HG02571 (cell line): Measurements from ENCODE around the gene DSTN.

Experiments used
- ATAC-seq: cut with Tn5 transposase; IDR thresholded peaks from one replicate; pipeline ENCODE4 v1.9.1; 2021; ENCODE audit warnings: mild to moderate bottlenecking, moderate library complexity; ENCODE audit not compliant: unreplicated experiment

The DSTN gene

DNA sequence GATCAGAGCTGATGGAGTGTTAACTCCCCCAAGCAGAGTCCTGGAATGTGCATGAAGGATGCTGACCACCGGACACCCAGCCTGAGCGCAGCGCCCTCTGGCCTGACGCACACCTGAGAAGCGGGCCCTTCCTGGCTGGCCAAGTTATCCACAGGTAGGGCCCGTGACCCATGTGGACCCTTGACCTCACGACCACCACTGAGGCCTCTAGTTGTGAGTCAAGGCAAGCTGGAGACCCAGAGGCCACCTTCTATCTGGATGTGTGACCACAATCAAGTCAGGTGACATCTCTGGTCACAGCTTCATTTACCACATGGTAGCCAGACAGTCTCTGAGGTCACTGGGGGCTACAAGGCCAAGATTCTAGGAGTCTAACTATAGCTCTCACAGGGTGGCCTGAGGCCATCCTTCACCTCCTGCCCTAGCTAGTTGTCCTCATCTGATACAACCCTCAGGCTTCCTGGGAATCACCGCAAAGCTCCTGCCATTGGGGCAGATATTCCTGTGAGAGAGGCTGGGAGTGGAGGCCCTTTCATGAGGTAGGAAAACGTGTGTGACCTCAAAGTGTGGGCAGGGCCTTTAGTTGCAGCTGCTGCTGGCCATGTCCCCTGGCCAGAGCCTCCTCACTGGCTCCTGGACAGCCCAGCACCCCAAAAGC is 53.1 kb downstream of the DSTN start:
- ATAC-seq = no peak

DNA sequence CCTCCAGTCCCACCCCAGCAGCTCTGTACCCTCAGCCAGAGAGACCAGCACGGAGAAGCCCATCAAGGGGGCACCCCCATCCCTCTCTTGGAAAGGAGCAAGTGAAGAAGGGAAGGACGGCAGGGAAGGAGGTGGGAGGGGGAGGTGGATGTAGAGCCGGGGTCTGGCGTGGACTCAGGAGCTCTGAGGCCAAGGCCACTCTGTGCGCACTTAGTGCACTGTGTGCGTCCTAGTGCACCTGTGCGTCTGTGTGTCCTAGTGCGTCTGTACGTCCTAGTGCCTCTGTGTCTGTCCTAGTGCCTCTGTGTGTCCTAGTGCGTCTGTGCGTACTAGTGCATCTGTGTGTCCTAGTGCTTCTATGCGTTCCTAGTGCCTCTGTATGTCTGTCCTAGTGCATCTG is 54.2 kb downstream of the DSTN start:
- no peak for ATAC-seq

DNA sequence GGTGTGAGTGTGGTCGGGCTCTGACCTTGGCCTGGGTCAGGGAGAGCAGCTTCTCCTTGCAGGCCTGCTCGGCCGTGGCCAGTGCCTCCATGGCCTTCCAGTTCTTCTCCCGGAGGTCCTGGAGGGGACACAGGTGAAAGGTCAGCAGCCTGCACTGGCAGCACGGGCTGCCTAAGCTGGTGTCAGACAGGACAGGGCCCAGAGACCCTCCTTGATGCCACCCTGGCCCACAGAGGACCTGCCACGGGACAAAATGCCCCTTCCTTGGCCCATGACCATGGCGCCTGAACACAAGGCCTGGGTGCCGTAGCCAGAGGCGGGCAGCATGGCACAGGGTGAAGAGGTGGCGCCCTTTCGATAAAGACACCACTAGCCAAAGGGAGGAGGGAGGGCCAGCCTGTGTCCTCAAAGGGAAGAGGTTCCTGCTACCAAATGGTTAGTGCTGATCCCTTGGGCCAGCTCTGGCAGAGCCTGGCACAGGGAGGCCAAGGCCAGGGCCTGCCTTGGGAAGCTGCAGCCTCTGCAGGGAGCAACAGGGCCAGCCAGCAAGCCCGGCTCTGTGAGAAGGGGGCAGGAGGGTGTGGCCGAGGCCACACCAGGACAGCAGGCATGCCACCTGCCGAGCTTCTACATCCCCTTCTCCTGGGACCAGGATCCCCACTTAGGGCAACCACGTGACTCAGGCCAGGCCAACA is 54.8 kb downstream of the DSTN start:
- no peak for ATAC-seq

DNA sequence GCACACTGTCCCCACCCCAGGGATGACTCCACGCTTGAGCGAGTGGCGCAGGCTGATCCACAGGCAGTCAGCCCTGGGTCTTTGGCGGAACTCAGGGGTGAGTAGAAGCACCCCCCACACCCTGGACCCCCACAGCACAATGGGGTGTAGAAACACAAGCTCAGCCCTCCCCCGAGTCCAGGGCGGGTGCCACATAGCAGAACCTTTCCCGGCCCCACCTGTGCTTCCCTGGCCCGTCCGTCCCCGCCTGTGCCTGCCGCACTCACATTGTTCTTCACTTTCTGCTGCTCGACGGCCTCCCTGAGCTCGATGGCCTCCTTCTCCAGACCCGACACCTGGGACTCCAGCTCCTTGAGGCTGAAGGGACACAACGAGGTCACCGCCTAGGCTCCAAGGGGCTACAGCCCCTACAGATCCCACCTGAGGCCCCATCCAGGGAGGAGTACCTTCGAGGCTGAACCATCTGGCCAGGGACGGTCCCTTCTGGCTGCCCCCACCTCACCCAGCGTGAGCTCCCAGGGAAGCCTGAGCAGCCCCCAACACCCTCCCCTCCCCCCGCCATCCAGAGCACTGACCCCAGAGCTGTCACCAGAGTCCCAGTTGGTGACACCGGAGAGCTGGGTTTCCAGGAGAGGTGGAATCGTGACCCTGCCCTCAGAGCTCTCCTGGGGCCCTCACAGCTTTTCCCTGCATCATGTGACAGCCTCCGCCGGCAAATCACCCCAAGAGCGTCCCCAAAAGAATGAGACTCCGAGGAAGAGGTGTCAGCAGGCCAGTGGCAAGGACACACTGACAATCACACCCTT is 55.6 kb downstream of the DSTN start:
- ATAC-seq = no peak

DNA sequence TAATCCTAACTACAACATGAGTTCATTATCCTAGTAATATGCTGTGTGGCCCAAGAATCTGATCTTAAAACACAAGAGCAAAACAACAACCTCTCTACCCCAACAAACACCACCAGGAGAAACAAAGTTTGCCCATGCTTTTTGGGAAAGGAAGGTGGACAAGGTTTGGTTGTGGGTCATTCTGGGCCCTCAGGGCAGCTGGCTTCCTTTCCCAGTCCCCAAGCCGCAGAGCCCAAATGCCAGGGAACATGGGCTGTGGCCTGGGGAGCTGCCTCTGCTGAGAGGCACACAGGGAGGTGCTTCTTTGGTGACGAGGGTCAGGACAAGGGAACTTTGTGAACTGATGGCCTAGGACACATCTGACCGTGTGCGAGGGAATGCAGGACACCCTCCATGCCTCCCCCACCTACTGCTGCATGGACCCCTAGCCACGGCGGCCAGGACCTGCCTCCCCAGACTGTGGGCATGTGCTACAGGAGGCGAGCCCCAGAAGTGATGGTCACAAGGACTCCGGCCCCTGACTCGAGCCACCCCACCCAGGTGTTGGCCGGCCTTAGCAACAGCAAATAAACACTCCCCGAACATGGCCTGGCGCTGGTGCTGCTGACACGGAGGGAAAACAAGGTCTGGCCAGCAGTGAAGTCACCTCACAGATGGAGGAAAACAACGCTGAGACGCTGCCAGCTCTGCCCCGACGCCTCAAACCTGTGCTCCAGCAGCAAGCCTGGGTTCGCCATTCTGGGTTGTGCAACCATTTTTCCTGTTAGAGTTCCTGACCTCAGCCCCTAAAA is 56.5 kb downstream of the DSTN start:
- no peak for ATAC-seq

DNA sequence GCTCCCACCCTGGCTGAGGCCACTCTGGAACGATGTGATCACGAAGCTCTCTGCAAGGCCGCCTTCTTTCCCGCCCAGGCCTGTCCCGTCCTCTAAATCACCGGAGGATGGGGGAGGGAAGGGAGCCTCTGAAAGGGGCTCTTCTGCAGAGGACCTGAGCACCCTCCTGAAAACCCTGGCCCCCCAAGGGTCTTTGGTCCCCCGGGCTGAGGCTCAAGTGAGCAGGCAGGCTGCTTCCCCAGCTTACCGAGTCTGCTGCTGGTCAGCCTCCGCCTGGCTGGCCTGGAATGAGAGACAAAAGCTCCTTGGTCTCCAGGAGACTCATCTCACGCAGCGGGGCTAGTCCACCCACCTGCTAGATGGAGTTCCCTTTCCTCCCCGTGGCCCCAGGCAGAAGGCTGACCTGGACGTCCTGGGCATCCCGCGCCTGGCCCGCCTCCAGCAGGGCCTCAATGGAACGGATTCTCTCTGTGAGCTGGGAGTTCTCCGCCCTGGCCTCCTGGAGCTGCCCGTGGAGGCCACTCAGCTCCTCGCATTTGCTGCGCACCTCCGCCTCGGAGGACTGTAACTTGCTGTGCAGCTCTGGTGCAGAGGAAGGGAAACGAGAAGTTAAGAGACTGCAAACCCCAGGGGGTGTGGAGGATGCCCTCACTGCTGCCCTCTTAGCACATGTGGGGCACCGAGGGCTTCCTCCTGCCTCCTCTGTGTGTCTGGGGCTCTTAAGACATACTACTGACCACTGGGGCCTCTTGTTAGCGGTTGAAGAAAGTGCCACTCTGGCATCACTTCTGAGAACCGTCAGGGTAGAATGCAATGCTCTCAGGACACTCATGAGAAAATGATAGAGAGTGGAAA is 57.5 kb downstream of the DSTN start:
- ATAC-seq = no peak

DNA sequence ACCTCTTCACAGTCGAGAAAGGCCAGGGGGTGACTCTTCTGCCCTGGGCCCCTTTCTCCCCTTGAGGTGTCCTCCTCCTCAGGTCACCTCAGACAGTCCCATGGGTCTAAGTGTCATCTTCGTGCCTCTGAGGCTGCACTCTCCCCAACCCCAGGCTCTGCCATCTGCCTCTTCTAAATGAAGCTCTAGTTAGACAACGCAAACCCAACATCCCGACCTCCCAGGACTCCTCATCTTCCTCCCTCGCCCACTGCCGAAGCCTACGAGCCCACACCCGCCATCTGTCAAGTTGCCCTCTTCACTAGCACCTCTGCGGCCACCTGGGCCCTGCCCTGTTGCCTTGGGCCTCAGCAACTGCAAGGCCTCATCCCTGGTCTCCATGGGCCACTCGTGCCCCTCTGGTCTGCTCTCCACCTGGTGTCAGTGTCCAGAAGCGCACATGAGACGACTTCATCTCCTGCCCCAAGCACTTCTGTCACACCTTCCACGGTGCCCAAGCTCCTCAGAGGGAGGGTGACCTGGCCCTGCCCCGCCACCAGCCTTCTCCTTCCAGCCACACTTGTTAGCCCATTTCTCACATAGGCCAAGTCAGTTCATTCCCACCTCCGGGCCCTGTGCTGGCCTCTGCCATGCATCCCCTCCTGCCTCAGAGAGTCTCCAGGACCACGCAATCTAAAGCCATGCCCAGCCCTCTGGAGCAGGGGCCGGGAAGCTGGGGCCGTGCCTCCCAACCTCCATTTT is 58.4 kb downstream of the DSTN start:
- ATAC-seq = no peak

DNA sequence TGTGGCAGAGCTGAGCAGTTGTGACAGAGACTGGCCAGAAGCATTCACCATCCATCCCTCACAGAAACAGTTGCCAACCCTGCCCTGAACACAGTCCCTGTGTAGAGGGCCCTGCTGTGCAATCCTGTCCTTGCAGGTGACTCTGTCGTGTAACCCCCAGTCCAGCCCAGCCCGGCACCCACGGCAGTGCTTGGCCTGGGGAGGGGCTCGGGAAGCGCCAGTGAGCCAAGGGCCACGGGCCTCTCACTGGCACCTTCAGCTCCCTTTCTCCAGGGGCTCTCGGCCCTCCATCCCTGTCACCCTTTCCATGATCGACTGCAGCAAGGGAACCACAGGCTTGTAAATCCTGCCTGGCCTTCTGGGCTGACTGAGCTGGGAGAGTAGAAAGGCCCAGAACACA is 59.1 kb downstream of the DSTN start:
- no peak for ATAC-seq

DNA sequence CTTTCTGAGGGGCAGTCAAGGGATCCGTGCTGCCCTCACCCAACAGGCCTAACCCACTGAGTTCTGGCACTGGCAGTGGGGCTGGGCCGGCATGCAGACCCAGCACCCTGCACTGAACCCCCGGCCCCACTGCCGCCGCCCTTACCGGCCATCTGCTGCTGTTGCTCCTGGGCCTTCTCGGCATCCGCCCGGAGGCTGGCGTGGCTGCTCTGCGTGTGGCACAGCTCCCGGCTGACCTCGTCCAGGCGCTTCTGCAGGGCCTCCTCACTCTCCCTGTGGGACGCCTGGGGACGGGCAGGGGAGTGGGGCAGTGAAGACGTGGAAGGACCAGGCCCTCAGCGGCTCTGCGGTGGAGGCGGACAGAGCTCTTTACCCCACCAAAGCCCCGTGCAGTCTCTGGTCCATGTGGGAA is 59.8 kb downstream of the DSTN start:
- ATAC-seq = no peak

DNA sequence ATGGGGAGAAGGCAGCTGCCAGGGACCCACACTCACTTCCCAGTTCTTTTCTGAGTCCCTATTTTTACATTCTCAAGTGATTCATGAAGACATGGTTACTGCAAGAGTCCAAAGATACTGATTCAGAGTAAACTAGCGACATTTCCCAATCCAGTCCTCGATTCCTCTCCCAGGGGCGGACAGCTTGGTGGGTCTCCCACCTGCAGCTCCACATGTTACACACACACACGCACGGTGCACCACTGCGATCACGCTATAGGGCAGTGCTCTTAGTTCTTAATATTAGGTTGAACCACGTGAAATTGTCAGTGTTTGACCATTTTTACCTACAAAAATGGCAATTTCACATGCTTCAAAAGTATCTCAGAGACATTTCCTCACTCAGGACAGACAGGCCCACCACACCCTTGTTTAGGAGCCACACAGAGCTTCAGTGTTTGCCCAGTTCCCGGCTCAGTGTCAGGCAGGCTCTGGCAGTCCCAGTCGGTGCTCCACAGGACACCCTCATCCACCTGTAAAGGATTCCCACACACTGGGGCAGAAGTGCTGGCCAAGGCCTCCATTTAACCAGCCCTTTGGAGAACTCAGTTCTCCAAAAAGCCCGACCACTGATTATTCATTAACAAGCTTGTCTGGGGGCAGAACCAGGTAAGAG is 60.4 kb downstream of the DSTN start:
- no peak for ATAC-seq

DNA sequence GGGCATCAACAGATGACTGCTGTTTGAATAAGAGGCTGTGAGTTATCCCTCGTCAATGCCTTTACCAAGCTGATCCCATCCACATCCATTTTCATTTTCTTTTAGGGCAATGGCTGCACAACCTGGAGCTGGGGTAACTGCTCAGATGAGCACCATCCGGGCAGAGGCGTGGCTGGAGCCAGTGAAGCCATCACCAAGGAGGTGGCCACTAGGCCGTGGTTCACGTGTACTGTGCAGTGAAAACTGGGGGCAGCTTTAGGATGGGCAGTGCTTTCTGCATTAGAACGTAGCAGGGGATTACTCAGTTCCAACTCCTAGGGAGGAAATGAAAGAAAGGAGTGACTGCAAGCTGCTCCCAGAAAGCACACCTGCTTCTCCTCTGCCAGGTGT is 60.9 kb downstream of the DSTN start:
- no peak for ATAC-seq

DNA sequence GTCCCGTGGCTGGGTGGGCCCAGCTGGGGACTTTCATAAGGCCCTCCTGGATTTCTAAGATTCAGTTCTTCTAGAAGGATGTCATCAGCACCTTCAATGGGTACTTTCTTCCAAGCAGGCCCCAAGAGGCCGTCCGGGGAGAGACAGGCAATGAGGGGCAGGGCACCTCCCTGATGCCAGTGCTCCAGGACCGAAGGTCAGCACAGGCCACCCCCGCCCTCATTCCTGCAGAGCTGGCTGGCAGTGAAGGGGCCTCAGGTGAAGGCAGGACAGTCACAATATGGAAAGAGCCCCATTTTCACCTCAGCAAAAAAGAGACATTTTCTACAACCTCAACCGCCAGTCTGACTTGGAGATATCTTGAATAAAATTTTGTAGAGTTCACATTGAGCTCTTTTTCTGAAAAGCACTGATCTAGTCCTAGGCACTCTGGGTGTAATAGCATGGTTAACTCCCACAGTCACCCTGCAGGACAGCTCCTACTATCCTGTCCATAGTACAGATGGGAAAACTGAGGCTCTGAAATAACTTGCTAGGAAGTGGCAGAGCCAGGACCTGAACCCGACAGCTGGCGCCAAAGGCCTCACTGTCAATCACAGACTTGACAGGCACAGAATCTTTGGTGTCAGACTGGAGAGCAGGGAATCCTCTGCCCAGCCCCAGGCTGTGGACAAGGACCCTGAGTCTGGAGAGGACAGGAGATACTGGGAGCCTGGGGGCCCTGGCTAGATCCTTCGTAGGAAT is 61.9 kb downstream of the DSTN start:
- ATAC-seq = no peak

DNA sequence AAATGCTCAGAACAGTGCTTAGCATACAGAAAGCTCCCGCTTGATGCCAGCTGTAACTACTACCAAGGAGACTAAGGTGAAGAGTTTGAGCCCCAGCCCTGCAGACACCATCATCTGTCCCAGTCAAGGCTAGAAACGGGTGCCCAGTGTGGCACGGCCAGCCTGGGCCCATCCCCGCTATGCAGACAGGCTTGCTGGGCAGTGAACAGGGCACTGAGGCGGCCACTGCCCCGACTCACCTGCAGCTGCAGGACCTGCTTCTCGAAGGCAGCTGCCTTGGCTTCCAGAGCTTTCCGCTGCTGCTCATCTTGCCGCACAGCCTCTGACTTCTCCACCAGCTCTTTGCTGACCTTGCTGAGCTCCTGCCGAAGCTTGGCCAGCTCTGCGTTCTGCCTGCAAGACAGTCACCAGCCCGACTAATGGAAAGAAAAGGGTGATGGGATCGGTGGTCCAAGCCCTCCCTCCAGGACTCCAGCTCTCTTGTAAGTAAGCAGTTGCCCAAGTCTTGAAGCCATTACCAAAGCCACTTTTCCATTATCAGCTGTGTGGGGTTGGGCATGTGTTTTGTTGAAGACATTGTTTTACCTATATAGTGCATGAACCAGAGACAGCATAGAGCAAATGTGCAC is 63.5 kb downstream of the DSTN start:
- ATAC-seq = no peak

DNA sequence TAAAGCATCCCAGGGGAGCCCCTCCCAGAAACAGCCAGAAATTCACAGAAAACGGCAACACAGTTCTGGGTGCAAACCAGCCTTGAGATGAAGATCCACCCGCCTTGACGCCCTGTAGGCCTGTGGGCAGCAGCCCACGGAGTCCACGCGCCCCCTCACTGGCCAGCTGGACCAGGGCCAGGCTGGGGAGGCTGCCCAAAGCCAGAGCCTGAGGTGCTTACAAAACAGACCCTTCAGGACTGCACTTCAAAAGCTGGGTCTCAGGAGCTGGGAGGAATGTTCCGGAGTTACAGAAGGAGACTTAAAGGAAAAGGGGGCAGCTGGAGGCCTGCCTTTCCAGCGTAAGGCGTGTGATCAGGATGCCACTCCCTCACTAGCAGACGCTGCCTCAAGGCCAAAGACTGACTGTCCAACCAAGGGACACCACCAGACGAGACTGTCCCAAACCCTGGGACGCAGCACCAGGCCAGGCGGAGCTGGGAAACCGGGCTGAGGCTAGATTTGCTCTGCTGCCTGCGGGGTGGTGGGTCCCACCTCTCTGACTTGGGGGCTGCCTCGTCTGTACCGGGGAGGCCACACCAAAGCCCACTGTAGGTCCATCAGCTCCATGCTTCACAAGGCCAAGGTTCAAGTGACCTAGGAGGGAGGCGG is 64.1 kb downstream of the DSTN start:
- ATAC-seq = no peak

DNA sequence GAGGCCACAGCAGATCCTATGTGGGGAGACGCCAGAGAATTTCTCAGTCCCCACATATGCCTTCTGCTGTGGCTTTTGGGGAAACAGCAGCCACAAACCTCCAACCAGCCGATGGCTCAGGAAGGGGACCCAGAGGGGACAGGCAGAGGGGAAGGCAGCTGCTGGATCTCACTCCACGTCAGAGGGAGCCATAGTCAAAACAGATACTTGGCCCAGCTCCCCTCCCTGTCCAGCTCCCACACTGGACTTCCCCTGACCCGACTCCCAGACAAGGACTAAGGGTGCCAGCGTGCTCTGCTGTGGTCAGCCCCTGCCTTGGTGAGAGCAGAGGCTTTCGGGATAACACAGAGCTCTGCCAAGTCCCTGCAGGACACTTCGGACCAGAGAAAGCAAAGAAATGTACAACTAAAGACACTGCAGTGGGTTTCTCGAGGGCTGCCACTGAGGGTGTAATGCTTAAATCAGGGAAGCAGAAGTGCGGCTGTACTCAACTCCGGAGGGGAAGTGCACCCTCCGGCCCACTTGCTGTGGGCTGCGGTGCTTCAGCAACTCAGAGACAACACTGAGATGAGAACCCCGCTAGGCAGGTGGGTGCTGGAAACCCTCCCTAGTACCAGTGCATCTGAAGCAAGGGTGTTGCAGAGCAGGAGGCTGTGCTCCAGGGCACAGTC is 64.9 kb downstream of the DSTN start:
- no peak for ATAC-seq

DNA sequence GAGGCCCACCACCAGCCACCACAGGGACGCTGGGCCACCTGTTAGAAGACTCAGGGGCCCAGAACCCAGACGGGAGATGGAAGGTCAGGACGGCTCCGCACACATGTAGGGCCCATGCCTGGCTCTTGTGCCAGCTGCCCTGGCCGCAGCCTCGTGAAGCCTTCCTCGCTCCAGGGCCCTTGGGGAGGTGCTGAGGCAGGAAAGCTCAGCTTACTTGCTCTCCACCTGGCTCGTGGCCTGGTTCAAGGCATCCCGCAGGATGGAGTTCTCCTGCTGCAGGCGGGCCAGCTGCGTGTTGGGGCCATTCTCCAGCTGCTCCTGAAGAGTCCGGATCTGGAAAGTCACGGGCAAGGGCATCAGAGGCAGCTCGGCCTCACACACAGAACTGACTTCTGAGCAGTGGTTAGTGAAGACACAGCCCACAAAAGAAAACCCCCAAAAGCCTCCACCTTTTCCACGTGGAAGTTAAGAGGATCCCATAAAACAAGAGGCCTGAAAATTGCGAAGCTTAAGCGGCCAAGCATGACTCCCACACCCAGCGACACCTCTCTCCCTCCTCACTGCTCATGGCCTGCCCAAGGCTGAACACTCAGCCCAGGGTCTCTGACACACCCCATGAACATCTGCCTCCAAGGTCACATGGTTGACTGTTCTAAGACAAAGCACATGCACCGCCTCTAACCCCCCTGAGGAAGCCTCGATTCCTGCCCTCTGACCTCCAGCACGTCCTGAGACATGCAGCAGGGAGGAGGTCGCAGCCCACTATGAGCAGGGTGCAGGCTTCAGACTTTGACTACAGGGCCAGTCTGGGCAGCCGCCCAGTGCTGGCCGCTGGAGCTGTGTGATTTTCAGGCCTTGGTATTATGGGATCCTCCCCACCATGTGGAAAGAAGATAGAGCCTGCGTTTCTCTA is 65.7 kb downstream of the DSTN start:
- ATAC-seq = no peak
